VCaP (cell line): ENCODE results near the gene BCKDK.

Source experiments
- H3K27ac ChIP-seq: fragments of 450-650 bp; 2 replicates; pipeline ENCODE4 v1.5.1; 2017
- TF ChIP-seq, protein P1 (sequence below): fragments of 450-650 bp; conservative IDR thresholded peaks from 2 replicates; pipeline ENCODE4 v1.5.1; 2017; ENCODE audit warnings: mild to moderate bottlenecking, moderate library complexity

The BCKDK gene

DNA sequence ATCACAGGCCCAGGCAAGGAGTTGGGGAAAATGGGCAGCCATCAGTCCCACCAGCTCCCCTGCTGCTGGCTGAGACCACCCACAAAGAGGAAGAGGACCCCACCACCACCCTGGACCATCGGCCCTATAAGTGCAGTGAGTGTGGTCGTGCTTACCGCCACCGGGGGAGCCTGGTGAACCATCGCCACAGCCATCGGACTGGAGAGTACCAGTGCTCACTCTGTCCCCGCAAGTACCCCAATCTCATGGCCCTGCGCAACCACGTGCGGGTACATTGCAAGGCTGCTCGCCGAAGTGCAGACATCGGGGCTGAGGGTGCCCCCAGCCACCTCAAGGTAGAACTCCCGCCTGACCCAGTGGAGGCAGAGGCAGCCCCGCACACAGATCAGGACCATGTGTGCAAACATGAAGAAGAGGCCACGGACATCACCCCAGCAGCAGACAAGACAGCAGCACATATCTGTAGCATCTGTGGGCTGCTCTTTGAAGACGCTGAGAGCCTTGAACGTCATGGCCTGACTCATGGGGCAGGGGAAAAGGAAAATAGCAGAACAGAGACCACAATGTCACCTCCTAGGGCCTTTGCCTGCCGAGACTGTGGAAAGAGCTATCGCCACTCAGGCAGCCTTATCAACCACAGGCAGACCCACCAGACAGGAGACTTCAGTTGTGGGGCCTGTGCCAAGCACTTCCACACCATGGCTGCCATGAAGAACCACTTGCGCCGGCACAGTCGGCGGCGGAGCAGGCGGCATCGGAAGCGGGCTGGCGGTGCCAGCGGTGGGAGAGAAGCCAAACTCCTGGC is 30.4 kb upstream of the BCKDK start:
- TF ChIP-seq, protein P1, sequence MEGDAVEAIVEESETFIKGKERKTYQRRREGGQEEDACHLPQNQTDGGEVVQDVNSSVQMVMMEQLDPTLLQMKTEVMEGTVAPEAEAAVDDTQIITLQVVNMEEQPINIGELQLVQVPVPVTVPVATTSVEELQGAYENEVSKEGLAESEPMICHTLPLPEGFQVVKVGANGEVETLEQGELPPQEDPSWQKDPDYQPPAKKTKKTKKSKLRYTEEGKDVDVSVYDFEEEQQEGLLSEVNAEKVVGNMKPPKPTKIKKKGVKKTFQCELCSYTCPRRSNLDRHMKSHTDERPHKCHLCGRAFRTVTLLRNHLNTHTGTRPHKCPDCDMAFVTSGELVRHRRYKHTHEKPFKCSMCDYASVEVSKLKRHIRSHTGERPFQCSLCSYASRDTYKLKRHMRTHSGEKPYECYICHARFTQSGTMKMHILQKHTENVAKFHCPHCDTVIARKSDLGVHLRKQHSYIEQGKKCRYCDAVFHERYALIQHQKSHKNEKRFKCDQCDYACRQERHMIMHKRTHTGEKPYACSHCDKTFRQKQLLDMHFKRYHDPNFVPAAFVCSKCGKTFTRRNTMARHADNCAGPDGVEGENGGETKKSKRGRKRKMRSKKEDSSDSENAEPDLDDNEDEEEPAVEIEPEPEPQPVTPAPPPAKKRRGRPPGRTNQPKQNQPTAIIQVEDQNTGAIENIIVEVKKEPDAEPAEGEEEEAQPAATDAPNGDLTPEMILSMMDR: no peak
- no peak overlapping the region for H3K27ac ChIP-seq

DNA sequence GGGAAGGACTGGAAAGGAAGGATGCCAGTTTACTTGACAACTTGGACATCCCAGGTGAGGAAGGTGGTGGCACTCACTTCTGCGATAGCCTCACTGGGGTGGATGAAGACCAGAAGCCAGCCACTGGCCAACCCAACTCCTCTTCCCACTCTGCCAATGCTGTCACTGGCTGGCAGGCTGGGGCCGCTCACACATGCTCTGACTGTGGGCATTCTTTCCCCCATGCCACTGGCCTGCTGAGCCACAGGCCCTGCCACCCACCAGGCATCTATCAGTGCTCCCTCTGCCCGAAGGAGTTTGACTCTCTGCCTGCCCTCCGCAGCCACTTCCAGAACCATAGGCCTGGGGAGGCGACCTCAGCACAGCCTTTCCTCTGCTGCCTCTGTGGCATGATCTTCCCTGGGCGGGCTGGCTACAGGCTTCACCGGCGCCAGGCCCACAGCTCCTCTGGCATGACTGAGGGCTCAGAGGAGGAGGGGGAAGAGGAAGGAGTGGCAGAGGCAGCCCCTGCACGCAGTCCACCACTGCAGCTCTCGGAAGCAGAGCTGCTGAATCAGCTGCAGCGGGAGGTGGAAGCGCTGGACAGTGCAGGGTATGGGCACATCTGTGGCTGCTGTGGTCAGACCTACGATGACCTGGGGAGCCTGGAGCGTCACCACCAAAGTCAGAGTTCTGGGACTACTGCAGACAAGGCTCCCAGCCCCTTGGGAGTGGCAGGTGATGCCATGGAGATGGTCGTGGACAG is 29.4 kb upstream of the BCKDK start:
- TF ChIP-seq, protein P1: no peak
- H3K27ac ChIP-seq: no peak overlapping the region

DNA sequence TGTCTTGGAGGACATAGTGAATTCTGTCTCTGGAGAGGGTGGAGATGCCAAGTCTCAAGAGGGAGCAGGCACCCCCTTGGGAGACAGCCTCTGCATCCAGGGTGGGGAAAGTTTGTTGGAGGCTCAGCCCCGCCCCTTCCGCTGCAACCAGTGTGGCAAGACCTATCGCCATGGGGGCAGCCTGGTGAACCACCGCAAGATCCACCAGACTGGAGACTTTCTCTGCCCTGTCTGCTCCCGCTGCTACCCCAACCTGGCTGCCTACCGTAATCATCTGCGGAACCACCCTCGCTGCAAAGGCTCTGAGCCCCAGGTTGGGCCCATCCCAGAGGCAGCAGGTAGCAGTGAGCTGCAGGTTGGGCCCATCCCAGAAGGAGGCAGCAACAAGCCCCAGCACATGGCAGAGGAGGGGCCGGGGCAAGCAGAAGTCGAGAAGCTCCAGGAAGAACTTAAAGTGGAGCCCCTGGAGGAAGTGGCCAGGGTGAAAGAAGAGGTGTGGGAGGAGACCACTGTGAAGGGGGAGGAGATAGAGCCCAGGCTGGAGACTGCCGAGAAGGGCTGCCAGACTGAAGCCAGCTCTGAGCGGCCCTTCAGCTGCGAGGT is 28.7 kb upstream of the BCKDK start:
- TF ChIP-seq, protein P1: no peak
- H3K27ac ChIP-seq: no peak overlapping the region

DNA sequence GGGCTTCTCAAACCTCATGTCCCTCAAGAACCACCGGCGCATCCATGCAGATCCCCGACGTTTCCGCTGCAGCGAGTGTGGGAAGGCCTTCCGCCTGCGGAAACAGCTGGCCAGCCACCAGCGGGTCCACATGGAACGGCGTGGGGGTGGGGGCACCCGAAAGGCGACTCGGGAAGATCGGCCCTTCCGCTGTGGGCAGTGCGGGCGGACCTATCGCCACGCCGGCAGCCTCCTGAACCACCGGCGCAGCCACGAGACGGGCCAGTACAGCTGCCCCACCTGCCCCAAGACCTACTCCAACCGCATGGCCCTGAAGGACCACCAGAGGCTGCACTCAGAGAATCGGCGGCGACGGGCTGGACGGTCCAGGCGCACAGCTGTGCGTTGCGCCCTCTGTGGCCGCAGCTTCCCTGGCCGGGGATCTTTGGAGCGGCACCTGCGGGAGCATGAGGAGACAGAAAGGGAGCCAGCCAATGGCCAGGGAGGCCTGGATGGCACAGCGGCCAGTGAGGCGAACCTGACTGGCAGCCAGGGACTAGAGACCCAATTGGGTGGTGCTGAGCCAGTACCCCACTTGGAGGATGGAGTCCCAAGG is 28.1 kb upstream of the BCKDK start:
- H3K27ac ChIP-seq: no peak overlapping the region
- TF ChIP-seq, protein P1: no peak

DNA sequence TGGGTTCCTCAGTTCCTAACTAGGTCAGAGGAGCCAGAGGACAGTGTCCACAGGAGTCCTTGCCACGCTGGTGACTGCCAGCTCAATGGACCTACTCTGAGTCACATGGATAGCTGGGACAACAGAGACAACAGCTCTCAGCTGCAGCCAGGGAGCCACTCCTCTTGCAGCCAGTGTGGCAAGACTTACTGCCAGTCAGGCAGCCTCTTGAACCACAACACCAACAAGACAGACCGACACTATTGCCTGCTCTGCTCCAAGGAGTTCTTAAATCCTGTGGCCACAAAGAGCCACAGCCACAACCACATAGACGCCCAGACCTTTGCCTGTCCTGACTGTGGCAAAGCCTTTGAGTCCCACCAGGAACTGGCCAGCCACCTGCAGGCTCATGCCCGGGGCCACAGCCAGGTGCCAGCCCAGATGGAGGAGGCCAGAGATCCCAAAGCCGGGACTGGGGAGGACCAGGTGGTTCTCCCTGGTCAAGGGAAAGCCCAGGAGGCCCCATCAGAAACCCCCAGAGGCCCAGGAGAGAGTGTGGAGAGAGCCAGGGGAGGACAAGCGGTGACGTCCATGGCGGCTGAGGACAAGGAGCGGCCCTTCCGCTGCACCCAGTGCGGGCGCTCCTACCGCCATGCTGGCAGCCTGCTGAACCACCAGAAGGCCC is 27.3 kb upstream of the BCKDK start:
- no peak overlapping the region for H3K27ac ChIP-seq
- TF ChIP-seq, protein P1: no peak

DNA sequence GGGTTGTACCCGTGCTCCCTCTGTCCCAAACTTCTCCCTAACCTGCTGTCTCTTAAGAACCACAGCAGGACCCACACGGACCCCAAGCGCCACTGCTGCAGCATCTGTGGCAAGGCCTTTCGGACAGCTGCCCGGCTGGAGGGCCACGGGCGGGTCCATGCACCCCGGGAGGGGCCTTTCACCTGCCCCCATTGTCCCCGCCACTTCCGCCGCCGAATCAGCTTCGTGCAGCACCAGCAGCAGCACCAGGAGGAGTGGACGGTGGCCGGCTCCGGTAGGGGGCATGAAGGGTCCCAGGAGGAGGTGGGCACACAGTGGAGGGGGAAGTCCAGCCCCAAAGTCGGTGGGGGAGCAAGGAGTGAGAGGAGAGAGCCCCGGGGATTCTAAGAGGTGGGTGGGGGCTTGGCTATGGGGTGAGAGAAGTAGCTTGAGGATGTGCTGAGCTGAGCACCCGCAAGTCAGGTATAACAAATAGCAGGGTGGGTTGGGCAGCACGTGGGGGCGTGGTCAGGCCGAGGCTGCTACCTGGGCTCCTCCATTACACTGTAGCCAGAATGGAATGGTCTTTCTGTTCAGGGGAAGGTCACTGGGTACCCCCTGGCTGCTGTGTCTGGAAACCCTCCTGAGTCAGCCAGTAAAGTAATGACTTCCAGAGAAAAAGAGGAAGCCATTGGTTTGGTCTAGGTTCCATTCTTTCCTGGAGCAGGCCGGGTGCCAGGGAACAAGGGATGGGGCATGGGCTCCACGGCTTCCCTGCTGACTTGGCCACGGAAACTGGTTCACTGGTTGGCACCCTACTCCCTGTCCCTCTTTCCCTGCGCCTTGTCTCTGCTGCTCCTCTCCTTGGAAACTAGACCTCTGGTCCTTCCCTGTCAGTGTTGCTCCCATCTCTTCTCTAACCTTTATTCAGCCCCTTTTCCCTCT is 26.5 kb upstream of the BCKDK start:
- H3K27ac ChIP-seq: no peak overlapping the region
- TF ChIP-seq, protein P1: no peak
